ENCODE measurements around the gene EIF4A3.

- no peak for TF ChIP-seq CTCF (IDR thresholded peaks at IDR 0.05 in 4 of 5, conservative IDR thresholded peaks at IDR 0.05 in 1 of 5)
- TF ChIP-seq POLR2A (IDR thresholded peaks at IDR 0.05): no peak
These were observed 35.0 kb downstream of the EIF4A3 start for GRCh38 chr17:80111702-80112470.
